Measurements from ENCODE around the gene TRDMT1. TPM values are rescaled to one million over a fixed set of nuclear protein-coding genes. Genes with fewer than 3 reads are reported as not detected.
A peak's percentile ranks its signal among the peaks of the same experiment; 100 is the strongest.

Gene TRDMT1
- polyA plus RNA-seq, 3 donors, result 3.1 to 6.6 (median 5.0) TPM

- Histone ChIP-seq H3K27ac (ENCODE audit: low read depth in 1 of 2, low read length in 2 of 2) (no peak overlapping the region), H3K4me2 (replicated peaks; ENCODE audit: extremely low read depth, low read length, poor library complexity, severe bottlenecking) (no peak overlapping the region), H3K4me1 (ENCODE audit: control insufficient read depth in 1 of 2, insufficient read depth in 2 of 2, low read length in 2 of 2) (no peaks in the 10 kb centered on the region), H3K27me3 (ENCODE audit: control insufficient read depth in 2 of 2, insufficient read depth in 2 of 2, low read length in 2 of 2) (no peaks in the 10 kb centered on the region), H3K79me2 (ENCODE audit: insufficient read depth, low read length) (no peaks in the 10 kb centered on the region), H3K9ac (ENCODE audit: insufficient read depth, low read length, poor library complexity, severe bottlenecking) (no peak overlapping the region), H3K4me3 (replicated peaks in 1 of 3; ENCODE audit: low read depth in 2 of 3, low read length in 3 of 3) (no peak overlapping the region), H3K36me3 (replicated peaks in 1 of 2; ENCODE audit: control insufficient read depth in 1 of 2, insufficient read depth in 2 of 2, low read length in 2 of 2) (no peaks in the 10 kb centered on the region), H3K9me3 (replicated peaks in 1 of 2; ENCODE audit: control insufficient read depth in 1 of 2, insufficient read depth in 1 of 2, low read length in 2 of 2) (no peaks in the 10 kb centered on the region), H2AFZ (ENCODE audit: insufficient read depth, low read depth, low read length, poor library complexity, severe bottlenecking) (no peak overlapping the region), H4K20me1 (ENCODE audit: insufficient read depth, low read length) (no peaks in the 10 kb centered on the region)
- H3K4me3 Mint-ChIP-seq, result no peak overlapping the region
- H3K9me3 Mint-ChIP-seq, result no peaks in the 10 kb centered on the region
- no peaks in the 10 kb centered on the region for H3K36me3 Mint-ChIP-seq
- H3K4me1 Mint-ChIP-seq, result peaks cover 11% of the 10 kb centered on the region
- peak overlapping the region in 2 of 7 donors; percentile 45 to 63 for H3K27ac Mint-ChIP-seq
- no peak for DNase-seq
- intact Hi-C loops (cut with micrococcal nuclease), result no loop called here
- TF ChIP-seq CTCF (IDR thresholded peaks at IDR 0.05), result no peak
- WGBS (ENCODE audit: insufficient coverage), result no CpG with 5 or more reads among the region's 2 CpGs
- H3K27me3 Mint-ChIP-seq (ENCODE audit: low read depth in 3 of 3), result no peaks in the 10 kb centered on the region
Measured at GRCh38 chr10:17109046-17109445, 92.4 kb downstream of the TRDMT1 start.

GRCh38 chr10:17106991-17107390 is 94.5 kb downstream of the TRDMT1 start:
- H2AFZ ChIP-seq (ENCODE audit: insufficient read depth, low read depth, low read length, poor library complexity, severe bottlenecking), result no peak overlapping the region
- no peak overlapping the region for H3K9ac ChIP-seq (ENCODE audit: insufficient read depth, low read length, poor library complexity, severe bottlenecking)
- Mint-ChIP-seq H3K27ac (no peak overlapping the region), H3K27me3 (ENCODE audit: low read depth in 3 of 3) (no peaks in the 10 kb centered on the region), H3K36me3 (no peaks in the 10 kb centered on the region), H3K9me3 (no peaks in the 10 kb centered on the region), H3K4me3 (no peak overlapping the region), H3K4me1 (peaks cover 12% of the 10 kb centered on the region)
- H3K79me2 ChIP-seq (ENCODE audit: insufficient read depth, low read length), result no peaks in the 10 kb centered on the region
- WGBS (ENCODE audit: insufficient coverage), result no CpG with 5 or more reads among the region's 5 CpGs
- H3K9me3 ChIP-seq (replicated peaks in 1 of 2; ENCODE audit: control insufficient read depth in 1 of 2, insufficient read depth in 1 of 2, low read length in 2 of 2), result no peaks in the 10 kb centered on the region
- H4K20me1 ChIP-seq (ENCODE audit: insufficient read depth, low read length), result no peaks in the 10 kb centered on the region
- no peaks in the 10 kb centered on the region for H3K27me3 ChIP-seq (ENCODE audit: control insufficient read depth in 2 of 2, insufficient read depth in 2 of 2, low read length in 2 of 2)
- H3K27ac ChIP-seq (ENCODE audit: low read depth in 1 of 2, low read length in 2 of 2), result no peak overlapping the region
- no peak overlapping the region for H3K4me3 ChIP-seq (replicated peaks in 1 of 3; ENCODE audit: low read depth in 2 of 3, low read length in 3 of 3)
- no peak for DNase-seq
- no peak for TF ChIP-seq CTCF (IDR thresholded peaks at IDR 0.05)
- intact Hi-C loops (cut with micrococcal nuclease), result no loop called here
- no peak overlapping the region for H3K4me2 ChIP-seq (replicated peaks; ENCODE audit: extremely low read depth, low read length, poor library complexity, severe bottlenecking)
- no peaks in the 10 kb centered on the region for H3K4me1 ChIP-seq (ENCODE audit: control insufficient read depth in 1 of 2, insufficient read depth in 2 of 2, low read length in 2 of 2)
- no peaks in the 10 kb centered on the region for H3K36me3 ChIP-seq (replicated peaks in 1 of 2; ENCODE audit: control insufficient read depth in 1 of 2, insufficient read depth in 2 of 2, low read length in 2 of 2)
